ENCODE results near the gene TLDC2.
"Not testable (repeated sequence)": the region's sequence is repeated elsewhere in the genome, so short reads cannot be mapped to it uniquely, and the experiment has no call there.

Gene TLDC2

GRCh38 chr20:36836591-36837269 is 39.2 kb upstream of the TLDC2 start:
- H3K9ac ChIP-seq: peak overlapping the region; percentile 65
- H3K27ac ChIP-seq: peak overlapping the region; percentile 84
- H3K36me3 ChIP-seq: peaks cover 33% of the 10 kb centered on the region
- no peaks in the 10 kb centered on the region for H4K20me1 ChIP-seq
- no peaks in the 10 kb centered on the region for H3K9me3 ChIP-seq
- peak overlapping the region; percentile 88 for H3K4me2 ChIP-seq
- TF ChIP-seq Cebpa-rat (IDR thresholded peaks at IDR 0.05): no peak
- H3K4me3 ChIP-seq: 0 out of 2 replicates have a peak overlapping the region, but pooled peaks have one; percentile 31
- H3K27me3 ChIP-seq: no peaks in the 10 kb centered on the region
- peaks cover 96% of the 10 kb centered on the region for H3K4me1 ChIP-seq

- H3K4me1 ChIP-seq: peaks cover 96% of the 10 kb centered on the region
- not testable (repeated sequence) for H4K20me1 ChIP-seq, H3K27me3 ChIP-seq, H3K9ac ChIP-seq, H3K4me3 ChIP-seq, H3K9me3 ChIP-seq
- peak overlapping the region; percentile 88 for H3K4me2 ChIP-seq
- peaks cover 23% of the 10 kb centered on the region for H3K36me3 ChIP-seq
- peak overlapping the region; percentile 60 for H3K27ac ChIP-seq
Observed at GRCh38 chr20:36838376-36838775, 37.6 kb upstream of the TLDC2 start.

GRCh38 chr20:36839150-36839549 is 36.8 kb upstream of the TLDC2 start:
- H4K20me1 ChIP-seq: no peaks in the 10 kb centered on the region
- H3K4me3 ChIP-seq: no peak overlapping the region
- H3K4me1 ChIP-seq: peaks cover 96% of the 10 kb centered on the region
- no peak overlapping the region for H3K9ac ChIP-seq
- H3K9me3 ChIP-seq: no peaks in the 10 kb centered on the region
- no peaks in the 10 kb centered on the region for H3K27me3 ChIP-seq
- H3K36me3 ChIP-seq: peaks cover 23% of the 10 kb centered on the region
- peak overlapping the region; percentile 88 for H3K4me2 ChIP-seq
- no peak for TF ChIP-seq Cebpa-rat (IDR thresholded peaks at IDR 0.05)
- H3K27ac ChIP-seq: peak overlapping the region; percentile 60

DNA sequence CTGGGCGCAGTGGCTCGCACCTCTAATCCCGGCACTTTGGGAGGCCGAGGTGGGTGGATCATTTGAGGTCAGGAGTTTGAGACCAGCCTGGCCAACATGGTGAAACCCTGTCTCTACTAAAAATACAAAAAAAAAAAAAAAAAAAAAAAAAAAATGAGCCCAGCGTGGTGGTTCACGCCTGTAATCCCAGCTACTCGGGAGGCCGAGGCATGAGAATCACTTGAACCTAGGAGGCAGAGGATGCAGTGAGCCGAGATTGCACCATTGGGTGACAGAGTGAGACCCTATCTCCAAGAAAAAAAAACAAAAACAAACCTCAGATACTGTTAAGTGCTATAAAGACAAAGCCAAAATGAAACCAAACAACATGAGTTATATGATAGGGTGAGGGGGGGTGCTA is 34.9 kb upstream of the TLDC2 start:
- Histone ChIP-seq H3K4me1 (peaks cover 100% of the 10 kb centered on the region), H3K4me2 (peak overlapping the region; percentile 88), H3K27ac (peak overlapping the region; percentile 99), H3K36me3 (peaks cover 23% of the 10 kb centered on the region)
- H3K27me3 ChIP-seq, H3K9me3 ChIP-seq, H4K20me1 ChIP-seq, H3K4me3 ChIP-seq, H3K9ac ChIP-seq: not testable (repeated sequence)

DNA sequence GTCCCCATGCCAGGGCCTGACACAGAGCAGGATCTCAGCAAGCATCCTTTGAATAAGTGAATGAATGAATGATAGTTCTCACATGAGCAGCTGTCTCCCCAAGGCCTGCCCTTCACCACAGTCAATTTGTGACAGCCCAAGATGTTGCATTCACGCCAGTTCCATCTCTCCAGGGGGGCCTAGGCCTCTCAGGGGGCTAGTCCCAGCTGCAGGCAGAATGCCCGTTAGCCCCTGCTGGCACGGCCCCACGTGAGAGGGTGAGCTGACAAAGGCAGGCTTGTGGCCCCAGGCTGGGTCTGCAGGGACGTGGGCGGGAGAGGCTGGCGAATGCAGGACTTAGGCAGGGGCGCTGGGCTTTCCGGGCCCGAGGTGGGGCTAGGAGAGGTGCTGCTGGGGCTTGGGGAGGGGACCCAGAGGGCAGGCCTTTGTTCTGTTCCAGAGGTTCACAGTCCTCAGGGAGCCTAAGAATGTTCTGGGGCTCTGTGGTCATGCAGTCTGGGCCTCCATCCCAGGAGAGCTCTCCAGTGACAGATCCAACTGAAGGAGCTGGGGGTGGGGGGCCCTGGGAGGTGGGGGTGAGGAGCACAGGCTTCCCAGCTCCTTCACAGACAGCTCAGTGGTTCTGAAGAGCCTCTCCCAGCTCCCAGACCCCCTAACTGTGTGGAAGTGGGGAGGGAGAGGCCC is 30.5 kb upstream of the TLDC2 start:
- Histone ChIP-seq H3K27ac (peak overlapping the region; percentile 99), H3K27me3 (no peaks in the 10 kb centered on the region), H3K4me3 (peak overlapping the region; percentile 38; the same call in 1 of the 2 replicates), H3K4me1 (peaks cover 100% of the 10 kb centered on the region), H3K9me3 (no peaks in the 10 kb centered on the region), H3K9ac (peak overlapping the region; percentile 89), H3K4me2 (peak overlapping the region; percentile 88), H4K20me1 (no peaks in the 10 kb centered on the region), H3K36me3 (no peaks in the 10 kb centered on the region)
- TF ChIP-seq Cebpa-rat (IDR thresholded peaks at IDR 0.05): no peak

DNA sequence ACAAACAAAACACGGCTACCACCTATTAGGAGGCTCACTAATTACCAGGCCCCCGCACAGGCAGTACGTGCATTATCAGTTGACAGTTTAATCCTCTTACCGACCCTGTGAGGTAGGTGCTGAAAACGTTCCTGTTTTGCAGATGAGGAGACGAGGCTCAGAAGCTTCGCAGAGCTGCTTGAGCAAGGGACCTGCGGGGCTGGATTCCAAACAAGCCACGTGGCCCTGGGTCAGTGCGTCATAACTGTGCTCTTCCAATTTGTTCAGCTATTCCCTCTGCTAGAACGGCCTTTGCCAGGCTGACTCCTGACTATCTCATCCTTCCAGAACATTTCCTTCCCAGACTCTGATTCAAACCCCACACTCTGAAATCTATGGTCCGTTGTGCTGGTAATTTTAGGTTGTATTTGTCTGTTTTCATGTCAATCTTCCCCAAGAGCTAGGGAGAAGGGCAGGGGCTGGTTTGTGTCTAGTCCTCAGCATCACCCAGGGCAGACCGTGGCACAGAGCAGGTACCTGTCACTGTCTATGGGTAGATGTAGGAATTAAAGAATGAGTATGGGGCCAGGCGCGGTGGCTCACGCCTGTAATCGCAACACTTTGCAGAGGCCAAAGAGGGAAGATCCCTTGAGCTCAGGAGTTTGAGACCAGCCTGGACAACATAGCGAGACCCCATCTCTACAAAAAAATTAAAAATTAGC is 28.8 kb upstream of the TLDC2 start:
- Histone ChIP-seq H3K4me2 (peak overlapping the region; percentile 88), H3K27ac (peak overlapping the region; percentile 99), H4K20me1 (peaks cover 4% of the 10 kb centered on the region), H3K4me3 (no peak overlapping the region), H3K27me3 (no peaks in the 10 kb centered on the region), H3K4me1 (peaks cover 99% of the 10 kb centered on the region), H3K9ac (peak overlapping the region; percentile 89), H3K9me3 (peaks cover 16% of the 10 kb centered on the region), H3K36me3 (peaks cover 15% of the 10 kb centered on the region)
- no peak for TF ChIP-seq Cebpa-rat (IDR thresholded peaks at IDR 0.05)

DNA sequence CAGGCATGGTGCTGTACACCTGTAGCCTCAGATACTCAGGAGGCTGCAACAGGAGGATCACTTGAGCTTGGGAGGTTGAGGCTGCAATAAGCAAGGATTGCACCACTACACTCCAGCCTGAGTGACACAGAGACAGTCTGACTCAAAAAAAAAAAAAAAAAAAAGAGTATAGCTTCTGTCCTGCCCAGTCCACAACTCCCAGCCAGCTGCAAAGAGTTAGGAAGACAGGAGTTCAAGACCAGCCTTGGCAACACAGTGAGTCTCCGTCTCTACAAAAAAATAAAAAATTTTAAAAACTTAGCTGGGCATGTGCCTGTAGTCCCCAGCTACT is 28.3 kb upstream of the TLDC2 start:
- H3K4me3 ChIP-seq: no peak overlapping the region
- peak overlapping the region; percentile 99 for H3K27ac ChIP-seq
- H3K36me3 ChIP-seq: peaks cover 19% of the 10 kb centered on the region
- H3K4me2 ChIP-seq: peak overlapping the region; percentile 88
- H4K20me1 ChIP-seq: peaks cover 8% of the 10 kb centered on the region
- peaks cover 98% of the 10 kb centered on the region for H3K4me1 ChIP-seq
- no peaks in the 10 kb centered on the region for H3K27me3 ChIP-seq
- H3K9me3 ChIP-seq: peaks cover 17% of the 10 kb centered on the region
- TF ChIP-seq Cebpa-rat (IDR thresholded peaks at IDR 0.05): no peak
- peak overlapping the region; percentile 89 for H3K9ac ChIP-seq

- peaks cover 13% of the 10 kb centered on the region for H4K20me1 ChIP-seq
- no peaks in the 10 kb centered on the region for H3K27me3 ChIP-seq
- TF ChIP-seq Cebpa-rat (IDR thresholded peaks at IDR 0.05): no peak
- H3K9ac ChIP-seq: peak overlapping the region; percentile 89; the same call in 1 of the 2 replicates
- peaks cover 97% of the 10 kb centered on the region for H3K4me1 ChIP-seq
- H3K36me3 ChIP-seq: peaks cover 23% of the 10 kb centered on the region
- peak overlapping the region; percentile 88 for H3K4me2 ChIP-seq
- peak overlapping the region; percentile 99 for H3K27ac ChIP-seq
- no peak overlapping the region for H3K4me3 ChIP-seq
- peaks cover 17% of the 10 kb centered on the region for H3K9me3 ChIP-seq
Observed at GRCh38 chr20:36848078-36848660, 27.8 kb upstream of the TLDC2 start.

DNA sequence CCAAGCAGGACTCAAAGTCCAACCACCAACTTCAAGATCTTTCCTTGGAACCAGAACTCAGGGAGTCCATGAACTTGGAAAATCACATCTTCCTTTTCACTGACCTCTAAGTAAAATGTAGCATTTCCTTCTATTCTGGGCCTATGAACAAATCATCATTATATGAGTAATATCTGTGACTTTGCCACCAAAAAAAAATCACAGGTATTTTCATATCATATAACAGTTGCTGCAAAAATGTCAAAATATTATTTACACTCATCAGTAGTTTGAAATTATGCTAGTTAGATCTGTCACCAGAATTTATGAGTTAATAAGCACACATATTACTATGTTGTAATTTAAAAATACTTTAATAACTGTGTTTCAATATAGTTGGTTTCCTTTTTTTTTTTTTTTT is 27.3 kb upstream of the TLDC2 start:
- Histone ChIP-seq H3K4me1 (peaks cover 97% of the 10 kb centered on the region), H3K9ac (peak overlapping the region; percentile 89; the same call in 1 of the 2 replicates), H3K27ac (peak overlapping the region; percentile 99), H3K4me2 (peak overlapping the region; percentile 88), H3K4me3 (no peak overlapping the region), H4K20me1 (peaks cover 18% of the 10 kb centered on the region), H3K36me3 (peaks cover 28% of the 10 kb centered on the region), H3K27me3 (no peaks in the 10 kb centered on the region), H3K9me3 (peaks cover 17% of the 10 kb centered on the region)
- TF ChIP-seq Cebpa-rat (IDR thresholded peaks at IDR 0.05): no peak
